ENCODE measurements around the gene ADAMTS6. TPM values are rescaled to one million over a fixed set of nuclear protein-coding genes. Genes with fewer than 3 reads are reported as not detected.

Gene ADAMTS6
- total RNA-seq, 3 donors from 2014 or later (not counting 1 experiment from before 2014, with no cell fraction given), result 0.47 to 1.4 (median 1.1) TPM

DNA sequence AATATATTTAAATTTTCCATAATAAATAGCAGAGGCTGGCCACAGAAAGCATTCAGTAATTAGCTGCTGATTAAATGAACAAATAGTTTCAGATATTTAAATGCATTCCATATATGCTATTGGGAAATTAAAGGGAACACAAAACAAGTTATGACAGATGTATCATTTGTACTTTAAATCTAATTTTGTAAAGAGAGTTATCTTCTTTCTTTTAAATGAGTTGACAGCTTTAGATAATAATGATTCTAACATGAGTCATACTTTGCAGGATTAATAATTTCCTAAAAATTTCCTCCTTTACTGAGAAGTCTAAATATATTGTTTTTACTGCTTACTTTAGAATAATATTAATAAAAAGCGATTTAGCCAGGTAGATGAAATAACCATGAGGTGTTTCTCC is 320.1 kb downstream of the ADAMTS6 start:
- peaks cover 10 to 31% of the 10 kb centered on the region in 2 donors for H3K27me3 Mint-ChIP-seq (ENCODE audit: low read depth in 2 of 2)
- no peak overlapping the region for H3K4me3 Mint-ChIP-seq
- Histone ChIP-seq H3K9me3 (ENCODE audit: control insufficient read depth, insufficient read depth, low read length) (no peaks in the 10 kb centered on the region), H3K4me3 (ENCODE audit: low read length) (no peak overlapping the region), H3K4me1 (ENCODE audit: control insufficient read depth, insufficient read depth, low read length) (no peaks in the 10 kb centered on the region), H3K27me3 (ENCODE audit: control insufficient read depth, insufficient read depth, low read length) (no peaks in the 10 kb centered on the region), H3K27ac (ENCODE audit: low read length) (no peak overlapping the region), H3K36me3 (ENCODE audit: control insufficient read depth, insufficient read depth, low read length) (no peaks in the 10 kb centered on the region)
- DNase-seq (no peak), ATAC-seq (no peak)
- TF ChIP-seq, protein P1, sequence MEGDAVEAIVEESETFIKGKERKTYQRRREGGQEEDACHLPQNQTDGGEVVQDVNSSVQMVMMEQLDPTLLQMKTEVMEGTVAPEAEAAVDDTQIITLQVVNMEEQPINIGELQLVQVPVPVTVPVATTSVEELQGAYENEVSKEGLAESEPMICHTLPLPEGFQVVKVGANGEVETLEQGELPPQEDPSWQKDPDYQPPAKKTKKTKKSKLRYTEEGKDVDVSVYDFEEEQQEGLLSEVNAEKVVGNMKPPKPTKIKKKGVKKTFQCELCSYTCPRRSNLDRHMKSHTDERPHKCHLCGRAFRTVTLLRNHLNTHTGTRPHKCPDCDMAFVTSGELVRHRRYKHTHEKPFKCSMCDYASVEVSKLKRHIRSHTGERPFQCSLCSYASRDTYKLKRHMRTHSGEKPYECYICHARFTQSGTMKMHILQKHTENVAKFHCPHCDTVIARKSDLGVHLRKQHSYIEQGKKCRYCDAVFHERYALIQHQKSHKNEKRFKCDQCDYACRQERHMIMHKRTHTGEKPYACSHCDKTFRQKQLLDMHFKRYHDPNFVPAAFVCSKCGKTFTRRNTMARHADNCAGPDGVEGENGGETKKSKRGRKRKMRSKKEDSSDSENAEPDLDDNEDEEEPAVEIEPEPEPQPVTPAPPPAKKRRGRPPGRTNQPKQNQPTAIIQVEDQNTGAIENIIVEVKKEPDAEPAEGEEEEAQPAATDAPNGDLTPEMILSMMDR (IDR thresholded peaks at IDR 0.05), result no peak
- H3K36me3 Mint-ChIP-seq, result no peaks in the 10 kb centered on the region
- no CpG with 5 or more reads among the region's 1 CpG for WGBS (ENCODE audit: insufficient coverage)
- no peak overlapping the region for H3K27ac Mint-ChIP-seq
- no peaks in the 10 kb centered on the region for H3K9me3 Mint-ChIP-seq
- intact Hi-C loops (cut with micrococcal nuclease), result no loop called here
- no peaks in the 10 kb centered on the region for H3K4me1 Mint-ChIP-seq

DNA sequence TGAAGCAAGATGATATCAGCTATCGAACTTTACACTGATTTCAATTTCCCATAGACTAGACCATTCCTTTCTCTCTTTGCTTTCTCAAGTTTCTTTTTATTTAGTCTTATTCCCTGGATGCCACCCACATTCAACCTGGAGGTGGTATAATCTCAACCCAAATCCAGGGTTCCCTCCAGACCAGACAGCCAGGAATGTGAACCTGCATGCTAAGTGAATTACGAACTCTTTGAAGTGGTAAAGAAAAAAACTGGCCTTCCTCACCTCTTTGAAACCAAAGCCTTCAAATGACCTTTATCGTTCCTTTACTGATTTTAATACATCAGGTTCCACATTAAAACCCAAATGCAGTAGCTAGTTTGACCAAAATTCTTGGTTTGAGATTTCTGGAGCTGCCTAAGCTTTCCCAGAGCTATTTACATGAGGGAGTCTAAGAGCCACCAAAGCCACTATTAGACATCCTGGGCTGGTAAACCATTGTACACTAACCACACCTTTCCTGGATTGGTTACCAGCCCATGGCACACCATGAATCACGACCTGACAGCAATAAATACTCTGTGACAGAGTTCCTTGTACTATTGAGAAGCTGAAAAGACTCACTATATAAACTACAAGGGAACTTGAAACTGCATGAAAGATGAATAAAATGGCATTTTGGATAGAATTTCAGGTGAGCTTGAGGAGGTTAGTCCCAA is 323.7 kb downstream of the ADAMTS6 start:
- 46% methylated on average over 3 of the region's 4 CpGs for WGBS (ENCODE audit: insufficient coverage)
- Histone ChIP-seq H3K4me1 (ENCODE audit: control insufficient read depth, insufficient read depth, low read length) (no peaks in the 10 kb centered on the region), H3K36me3 (ENCODE audit: control insufficient read depth, insufficient read depth, low read length) (no peaks in the 10 kb centered on the region), H3K9me3 (ENCODE audit: control insufficient read depth, insufficient read depth, low read length) (no peaks in the 10 kb centered on the region), H3K27ac (ENCODE audit: low read length) (no peak overlapping the region), H3K27me3 (ENCODE audit: control insufficient read depth, insufficient read depth, low read length) (no peaks in the 10 kb centered on the region), H3K4me3 (ENCODE audit: low read length) (no peak overlapping the region)
- ATAC-seq, result no peak
- TF ChIP-seq, protein P1 (IDR thresholded peaks at IDR 0.05), result no peak
- intact Hi-C loops (cut with micrococcal nuclease), result no loop called here
- no peak for DNase-seq
- Mint-ChIP-seq H3K27me3 (ENCODE audit: low read depth in 2 of 2) (peaks cover 10 to 31% of the 10 kb centered on the region in 2 donors), H3K27ac (no peak overlapping the region), H3K36me3 (no peaks in the 10 kb centered on the region), H3K9me3 (no peaks in the 10 kb centered on the region), H3K4me3 (no peak overlapping the region), H3K4me1 (no peaks in the 10 kb centered on the region)

DNA sequence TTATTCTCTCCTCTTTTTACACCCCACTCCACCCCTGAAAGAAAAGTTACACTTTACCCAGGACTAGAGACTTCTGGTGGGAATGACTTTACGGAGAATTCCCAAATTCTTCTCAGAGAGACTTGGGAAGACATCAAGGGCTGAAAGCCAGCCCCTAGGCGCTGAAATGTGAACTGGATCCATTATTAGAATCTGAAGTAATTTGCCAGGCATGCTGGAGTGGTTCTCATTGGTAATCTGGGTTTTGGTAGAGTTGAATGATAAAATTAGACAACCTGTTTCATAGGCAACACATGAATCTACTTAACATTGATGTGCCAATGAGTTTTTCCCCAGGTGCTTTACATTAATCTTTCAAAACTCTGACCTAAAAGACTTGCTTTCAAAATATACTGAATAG is 324.8 kb downstream of the ADAMTS6 start:
- Mint-ChIP-seq H3K27ac (no peak overlapping the region), H3K9me3 (no peaks in the 10 kb centered on the region), H3K4me1 (no peaks in the 10 kb centered on the region), H3K36me3 (no peaks in the 10 kb centered on the region), H3K27me3 (ENCODE audit: low read depth in 2 of 2) (peaks cover 10 to 31% of the 10 kb centered on the region in 2 donors), H3K4me3 (no peak overlapping the region)
- DNase-seq (no peak), ATAC-seq (no peak)
- Histone ChIP-seq H3K4me1 (ENCODE audit: control insufficient read depth, insufficient read depth, low read length) (no peaks in the 10 kb centered on the region), H3K4me3 (ENCODE audit: low read length) (no peak overlapping the region), H3K9me3 (ENCODE audit: control insufficient read depth, insufficient read depth, low read length) (no peaks in the 10 kb centered on the region), H3K27me3 (ENCODE audit: control insufficient read depth, insufficient read depth, low read length) (no peaks in the 10 kb centered on the region), H3K36me3 (ENCODE audit: control insufficient read depth, insufficient read depth, low read length) (no peaks in the 10 kb centered on the region), H3K27ac (ENCODE audit: low read length) (no peak overlapping the region)
- TF ChIP-seq, protein P1 (IDR thresholded peaks at IDR 0.05), result no peak
- intact Hi-C loops (cut with micrococcal nuclease), result no loop called here
- 82% methylated on average over 2 of the region's 2 CpGs for WGBS (ENCODE audit: insufficient coverage)

DNA sequence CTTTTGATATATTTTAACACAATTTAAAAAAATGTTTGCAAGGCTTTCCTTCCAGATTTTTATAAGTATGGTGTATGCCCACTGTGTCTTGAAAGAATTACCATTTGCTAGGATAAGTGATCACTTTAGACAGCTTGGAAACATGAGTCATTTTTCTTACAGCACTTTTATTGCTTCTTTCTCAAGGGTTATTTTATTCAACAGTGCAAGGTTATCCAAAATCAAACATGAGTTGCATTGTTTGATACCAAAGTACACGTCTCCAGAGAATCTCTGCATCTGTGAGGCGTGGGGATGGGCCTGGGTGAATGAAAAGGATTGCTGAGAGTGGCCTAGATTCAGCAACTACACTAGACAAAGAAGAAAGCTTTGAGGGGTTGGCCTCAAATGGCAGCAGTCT is 329.6 kb downstream of the ADAMTS6 start:
- Mint-ChIP-seq H3K36me3 (no peaks in the 10 kb centered on the region), H3K4me3 (no peak overlapping the region), H3K27me3 (ENCODE audit: low read depth in 2 of 2) (peaks cover 0 to under 1% of the 10 kb centered on the region in 2 donors), H3K4me1 (no peaks in the 10 kb centered on the region), H3K9me3 (no peaks in the 10 kb centered on the region), H3K27ac (no peak overlapping the region)
- intact Hi-C loops (cut with micrococcal nuclease), result no loop called here
- WGBS (ENCODE audit: insufficient coverage), result 79% methylated on average over 2 of the region's 2 CpGs
- no peaks in the 10 kb centered on the region for H3K4me1 ChIP-seq (ENCODE audit: control insufficient read depth, insufficient read depth, low read length)
- no peak overlapping the region for H3K4me3 ChIP-seq (ENCODE audit: low read length)
- no peaks in the 10 kb centered on the region for H3K9me3 ChIP-seq (ENCODE audit: control insufficient read depth, insufficient read depth, low read length)
- no peaks in the 10 kb centered on the region for H3K27me3 ChIP-seq (ENCODE audit: control insufficient read depth, insufficient read depth, low read length)
- ATAC-seq (no peak), DNase-seq (no peak)
- H3K36me3 ChIP-seq (ENCODE audit: control insufficient read depth, insufficient read depth, low read length), result no peaks in the 10 kb centered on the region
- TF ChIP-seq, protein P1 (IDR thresholded peaks at IDR 0.05), result no peak
- H3K27ac ChIP-seq (ENCODE audit: low read length), result no peak overlapping the region
